ENCODE measurements around the gene DAGLA.

DNA sequence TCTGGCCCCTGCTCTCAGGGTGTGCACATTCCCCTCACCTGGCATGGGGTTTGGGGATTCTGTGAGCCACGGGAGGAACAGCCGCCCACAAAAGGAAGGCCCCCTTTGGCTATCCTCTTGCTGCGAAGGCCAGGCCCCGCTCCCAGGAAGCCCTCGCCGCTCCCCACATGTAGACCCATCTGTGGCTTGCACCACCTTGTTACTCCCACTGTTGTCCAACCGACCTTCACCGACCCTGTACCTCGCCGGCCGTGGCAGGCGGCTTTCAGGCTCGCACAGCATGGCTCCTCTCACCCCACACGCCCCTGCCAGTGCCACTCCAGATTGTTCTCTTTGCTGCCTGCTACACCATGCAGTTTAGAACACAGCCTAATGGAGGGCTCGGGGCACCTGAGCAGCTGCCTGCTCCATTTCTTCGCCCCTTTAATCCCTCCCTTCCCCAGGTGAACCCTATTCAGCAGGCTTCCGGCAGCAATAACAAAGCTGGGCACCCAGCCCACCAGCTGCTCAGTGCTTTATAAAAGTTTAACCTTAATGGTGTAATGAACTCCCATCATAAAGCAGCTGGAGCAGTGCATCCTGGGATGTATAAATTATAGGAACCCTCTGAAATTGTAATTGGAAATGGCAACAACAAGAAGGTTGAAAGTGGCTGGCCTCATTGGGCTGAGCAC lies 10.7 kb downstream of the DAGLA start:
- TF ChIP-seq EZH2 (IDR thresholded peaks at IDR 0.05; ENCODE audit: borderline replicate concordance, low read depth, low read length, poor library complexity, severe bottlenecking) (no peak), CTCF (conservative IDR thresholded peaks at IDR 0.05; ENCODE audit: low read depth, low read length) (no peak)
